Inflammatory macrophage treated with lipopolysaccharide for 4 hours (primary cell): ENCODE results near the gene SNAPC5.
"Not testable (repeated sequence)": the region's sequence is repeated elsewhere in the genome, so short reads cannot be mapped to it uniquely, and the experiment has no call there.

Source experiments
- DNase-seq: peaks from one replicate; pipeline ENCODE4 v3.0.0-alpha.2; 2020

SNAPC5 gene

DNA sequence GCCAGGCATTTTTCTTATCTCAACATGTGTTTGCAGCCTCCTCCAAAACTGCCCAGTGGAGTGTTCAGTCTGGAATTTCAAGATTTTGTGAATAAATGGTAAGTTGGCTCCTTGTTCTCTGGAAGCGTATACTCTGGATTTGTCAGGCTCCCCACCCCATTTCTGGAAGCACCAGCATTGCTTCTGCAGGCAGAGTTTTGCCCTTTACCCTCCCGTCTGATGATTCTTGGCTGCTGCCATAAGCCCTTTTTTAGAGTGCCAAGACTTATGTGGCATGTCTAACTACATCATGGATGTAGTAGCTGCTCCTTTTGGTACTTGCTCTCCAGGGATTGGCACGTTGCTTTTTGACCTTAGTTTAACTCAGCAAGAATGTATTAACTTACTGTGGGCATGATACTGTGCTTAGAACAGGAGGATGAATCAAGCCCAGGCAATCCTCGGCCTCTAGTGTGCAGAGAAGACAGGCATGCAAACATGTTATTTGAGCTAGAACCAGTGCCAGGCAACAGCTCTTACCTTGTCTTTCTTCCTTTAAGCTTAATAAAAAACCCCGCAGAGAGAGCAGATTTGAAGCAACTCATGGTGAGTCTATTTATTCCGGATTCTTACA lies 8.3 kb downstream of the SNAPC5 start:
- no peak for DNase-seq

- no peak for DNase-seq
Measured at GRCh38 chr15:66488525-66488924, 9.0 kb downstream of the SNAPC5 start.

GRCh38 chr15:66486887-66487286 lies 10.7 kb downstream of the SNAPC5 start:
- DNase-seq = no peak

DNA sequence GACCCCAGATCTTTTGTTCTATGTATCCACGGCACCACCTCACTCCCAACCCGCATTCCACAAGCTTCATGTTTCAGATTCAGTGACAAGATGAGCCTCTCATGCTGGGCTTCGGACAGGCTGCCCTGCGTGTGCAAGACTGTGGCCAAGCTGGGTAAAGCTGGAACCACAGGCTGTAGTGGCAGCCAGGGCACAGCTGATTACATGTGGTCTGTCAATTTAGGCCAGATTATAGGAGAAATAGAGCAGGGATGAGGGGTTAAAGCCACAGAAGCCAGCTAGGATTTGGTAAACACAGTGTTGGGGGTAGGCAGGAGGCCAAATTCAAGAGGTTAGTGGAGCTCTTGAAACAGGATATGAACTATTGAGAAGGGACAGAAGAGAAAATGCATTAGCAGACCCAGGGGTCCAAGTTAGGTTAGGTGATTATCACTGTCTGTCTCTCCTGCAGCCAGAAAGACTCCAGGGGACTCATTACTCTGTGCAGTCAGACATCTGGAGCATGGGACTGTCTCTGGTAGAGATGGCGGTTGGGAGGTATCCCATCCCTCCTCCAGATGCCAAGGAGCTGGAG lies 12.9 kb downstream of the SNAPC5 start:
- DNase-seq = no peak

GRCh38 chr15:66483131-66483566 lies 14.4 kb downstream of the SNAPC5 start:
- peak; percentile 40 for DNase-seq

- no peak for DNase-seq
Measured at GRCh38 chr15:66482539-66482938, 15.0 kb downstream of the SNAPC5 start.

GRCh38 chr15:66481107-66481856 lies 16.3 kb downstream of the SNAPC5 start:
- DNase-seq = no peak

GRCh38 chr15:66480267-66480666 lies 17.3 kb downstream of the SNAPC5 start:
- no peak for DNase-seq

- DNase-seq = no peak
Measured at GRCh38 chr15:66477011-66477410, 20.6 kb downstream of the SNAPC5 start.

DNA sequence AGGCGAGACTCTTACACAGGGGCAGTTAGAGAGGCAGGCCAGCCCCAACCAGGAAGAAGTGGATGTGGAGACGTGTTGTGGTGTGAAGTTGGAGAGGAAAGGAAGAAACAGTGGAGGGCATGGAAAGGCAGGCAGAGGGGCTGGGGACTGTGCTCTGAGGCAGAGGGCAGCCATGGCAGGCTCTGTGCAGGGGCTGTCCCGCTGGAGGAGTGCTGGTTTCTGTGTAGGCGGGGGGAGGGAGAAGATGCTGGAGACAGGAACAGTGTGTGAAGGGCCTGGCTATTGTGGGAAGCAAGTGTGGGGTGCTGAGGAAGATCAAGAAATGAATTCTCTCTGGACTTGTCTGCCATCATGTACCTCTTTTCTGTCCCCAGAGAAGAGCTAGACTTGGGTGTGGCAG lies 21.0 kb downstream of the SNAPC5 start:
- DNase-seq = no peak

- DNase-seq = no peak
Measured at GRCh38 chr15:66474963-66475362, 22.6 kb downstream of the SNAPC5 start.

GRCh38 chr15:66474135-66474534 lies 23.4 kb downstream of the SNAPC5 start:
- no peak for DNase-seq

GRCh38 chr15:66472176-66472999 lies 25.2 kb downstream of the SNAPC5 start:
- DNase-seq = no peak

DNA sequence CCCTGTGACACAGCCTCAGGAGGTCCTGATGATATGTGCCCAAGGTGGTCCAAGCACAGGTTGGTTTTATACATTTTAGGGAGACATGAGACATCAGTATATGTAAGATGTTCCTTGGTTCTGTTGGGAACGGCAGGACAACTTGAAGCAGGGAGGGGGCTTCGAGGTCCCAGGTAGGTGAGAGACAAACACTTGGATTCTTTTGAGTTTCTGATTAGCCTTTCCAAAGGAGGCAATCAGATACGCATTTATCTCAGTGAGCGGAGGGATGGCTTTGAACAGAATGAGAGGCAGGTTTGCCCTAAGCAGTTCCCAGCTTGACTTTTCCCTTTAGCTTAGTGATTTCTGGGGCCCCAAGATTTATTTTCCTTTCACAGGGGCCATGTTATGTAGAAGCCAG lies 26.7 kb downstream of the SNAPC5 start:
- DNase-seq = not testable (repeated sequence)

- DNase-seq = not testable (repeated sequence)
Measured at GRCh38 chr15:66467162-66468040, 30.2 kb downstream of the SNAPC5 start.

GRCh38 chr15:66465294-66465693 lies 32.3 kb downstream of the SNAPC5 start:
- DNase-seq = peak; percentile 23

DNA sequence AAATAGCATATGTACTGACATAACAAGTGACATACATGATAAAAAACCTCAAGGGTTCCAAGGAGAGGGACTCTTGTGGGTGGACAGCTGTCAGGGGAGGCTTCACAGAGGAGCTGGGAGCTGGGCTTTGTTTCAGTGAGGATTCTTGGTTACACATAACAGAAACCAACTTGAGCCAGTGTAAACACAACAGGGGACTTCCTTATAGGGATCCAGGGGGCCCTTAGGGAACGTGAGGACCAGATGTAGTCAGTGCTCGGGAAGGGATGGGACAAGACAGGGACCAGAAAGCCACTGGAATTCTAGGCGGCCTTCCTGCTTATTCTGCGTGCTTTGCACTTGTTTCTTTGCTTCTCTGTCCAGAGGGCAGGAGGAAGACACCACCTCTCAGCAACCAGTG lies 34.9 kb downstream of the SNAPC5 start:
- DNase-seq = no peak

DNA sequence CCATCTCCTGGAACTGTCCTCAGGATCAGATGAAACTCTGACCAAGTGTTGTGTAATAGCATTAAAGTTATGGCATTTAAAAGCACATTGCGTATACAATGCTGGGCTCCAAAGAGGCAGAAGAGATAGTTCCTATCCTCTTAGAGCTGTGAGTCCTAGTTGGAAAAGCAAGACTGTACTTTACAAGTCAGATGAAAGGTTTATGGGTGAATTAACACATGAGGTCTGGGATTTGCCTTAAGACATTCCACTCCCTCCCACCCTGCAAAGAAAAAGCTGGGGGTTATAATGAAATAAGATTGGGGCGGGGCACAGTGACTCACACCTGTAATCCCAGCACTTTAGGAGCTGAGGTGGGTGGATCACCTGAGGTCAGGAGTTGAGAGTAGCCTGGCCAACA lies 35.6 kb downstream of the SNAPC5 start:
- no peak for DNase-seq

DNA sequence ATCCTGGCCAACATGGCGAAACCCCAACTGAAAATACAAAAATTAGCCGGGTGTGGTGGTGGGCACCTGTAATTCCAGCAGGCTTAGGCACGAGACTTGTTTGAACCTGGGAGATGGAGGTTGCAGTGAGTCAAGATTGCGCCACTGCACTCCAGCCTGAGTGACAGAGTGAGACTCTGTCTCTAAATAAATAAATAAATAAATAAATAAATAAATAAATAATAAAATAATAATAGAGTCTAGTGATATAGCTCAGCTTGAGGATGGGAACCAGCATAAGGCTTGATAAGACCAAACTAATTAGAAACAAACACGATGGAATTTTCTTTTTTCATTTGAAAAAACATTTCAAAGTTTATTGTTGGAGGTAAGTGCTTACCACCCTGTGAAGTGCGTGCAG lies 36.3 kb downstream of the SNAPC5 start:
- not testable (repeated sequence) for DNase-seq

GRCh38 chr15:66459818-66460615 lies 37.5 kb downstream of the SNAPC5 start:
- no peak for DNase-seq

- no peak for DNase-seq
Measured at GRCh38 chr15:66456211-66456610, 41.4 kb downstream of the SNAPC5 start.
